Calu3 (cell line): ENCODE results near the gene KCTD1. TPM values are rescaled to one million over a fixed set of nuclear protein-coding genes. Genes with fewer than 3 reads are reported as not detected.

ENCODE experiments used
- BruUV-seq: library from RNA; stranded (reverse); fragments of 400-500 nt; replicated peaks from 2 replicates; lab custom pipeline; 2021; lab: Mats Ljungman, UMichigan
- CTCF ChIA-PET: fragments of 300-600 bp; sonication (Branson Sonifier 250); formaldehyde crosslinking; loops from one replicate; lab custom pipeline; 2022; ENCODE audit warnings: antibody characterized with exemption; lab: Charles Lee
- DNase-seq: peaks from one replicate; pipeline ENCODE4 v3.0.0; 2022
- H3K27ac Mint-ChIP-seq: one replicate; pipeline ENCODE4 v1.8.0; 2022; ENCODE audit warnings: mixed read lengths; ENCODE audit not compliant: unreplicated experiment
- H3K27me3 Mint-ChIP-seq: one replicate; pipeline ENCODE4 v1.8.0; 2022; ENCODE audit warnings: mixed read lengths; ENCODE audit not compliant: unreplicated experiment
- H3K36me3 Mint-ChIP-seq: one replicate; pipeline ENCODE4 v1.8.0; 2022; ENCODE audit warnings: mild to moderate bottlenecking, moderate library complexity, mixed read lengths; ENCODE audit not compliant: insufficient read depth, unreplicated experiment
- H3K4me1 Mint-ChIP-seq: one replicate; pipeline ENCODE4 v1.8.0; 2022; ENCODE audit warnings: mild to moderate bottlenecking, low read depth, mixed read lengths; ENCODE audit not compliant: unreplicated experiment
- H3K4me3 Mint-ChIP-seq: one replicate; pipeline ENCODE4 v1.8.0; 2022; ENCODE audit warnings: mild to moderate bottlenecking, low read depth, moderate library complexity, mixed read lengths; ENCODE audit not compliant: unreplicated experiment
- H3K9me3 Mint-ChIP-seq: one replicate; pipeline ENCODE4 v1.8.0; 2022; ENCODE audit warnings: low read depth, mixed read lengths; ENCODE audit not compliant: unreplicated experiment
- CTCF ChIP-seq: fragments of 200-600 bp; IDR thresholded peaks from one replicate; pipeline ENCODE4 v1.8.0; 2022; ENCODE audit warnings: antibody characterized with exemption; ENCODE audit not compliant: unreplicated experiment
- intact Hi-C: fragments of 100-400 bp; cut with micrococcal nuclease; formaldehyde crosslinking; loops from one replicate; pipeline ENCODE4 v1.10.0; 2022; ENCODE audit not compliant: unreplicated experiment
- total RNA-seq: library from RNA; stranded (reverse); gene quantifications from 2 replicates; pipeline ENCODE4 v1.2.3, GENCODE V29; 2022

KCTD1 gene
- total RNA-seq, 1 experiment from 2014 or later: 54.1 TPM

GRCh38 chr18:26421503-26421902, 126.8 kb downstream of the KCTD1 start:
- TF ChIP-seq CTCF: no peak
- intact Hi-C loops: no loop called here
- H3K4me3 Mint-ChIP-seq: no peak overlapping the region
- BruUV-seq: no TSS peak
- DNase-seq: no peak
- H3K27me3 Mint-ChIP-seq: no peaks in the 10 kb centered on the region
- H3K27ac Mint-ChIP-seq: no peak overlapping the region
- H3K4me1 Mint-ChIP-seq: no peaks in the 10 kb centered on the region
- no peaks in the 10 kb centered on the region for H3K9me3 Mint-ChIP-seq
- CTCF ChIA-PET: no interaction called here
- no peaks in the 10 kb centered on the region for H3K36me3 Mint-ChIP-seq

- Mint-ChIP-seq H3K4me3 (no peak overlapping the region), H3K9me3 (no peaks in the 10 kb centered on the region), H3K4me1 (no peaks in the 10 kb centered on the region), H3K36me3 (no peaks in the 10 kb centered on the region), H3K27me3 (no peaks in the 10 kb centered on the region), H3K27ac (no peak overlapping the region)
- DNase-seq: no peak
- BruUV-seq: no TSS peak
- CTCF ChIA-PET: interaction anchor here (0.6 kb wide), 1 partner anchor 13 kb away, joined by 3 read pairs; no protein-coding TSS in a partner anchor
- TF ChIP-seq CTCF: no peak
- intact Hi-C loops: no loop called here
These were observed 128.6 kb downstream of the KCTD1 start for GRCh38 chr18:26419746-26420145.

GRCh38 chr18:26418225-26418624, 130.1 kb downstream of the KCTD1 start:
- CTCF ChIA-PET: no interaction called here
- Mint-ChIP-seq H3K4me1 (no peaks in the 10 kb centered on the region), H3K9me3 (no peaks in the 10 kb centered on the region), H3K36me3 (no peaks in the 10 kb centered on the region), H3K4me3 (no peak overlapping the region), H3K27ac (no peak overlapping the region), H3K27me3 (no peaks in the 10 kb centered on the region)
- intact Hi-C loops: no loop called here
- no TSS peak for BruUV-seq
- TF ChIP-seq CTCF: no peak
- DNase-seq: no peak

- H3K4me1 Mint-ChIP-seq: no peaks in the 10 kb centered on the region
- intact Hi-C loops: no loop called here
- no peak overlapping the region for H3K27ac Mint-ChIP-seq
- no peaks in the 10 kb centered on the region for H3K9me3 Mint-ChIP-seq
- no peaks in the 10 kb centered on the region for H3K36me3 Mint-ChIP-seq
- no TSS peak for BruUV-seq
- no peak for TF ChIP-seq CTCF
- no peaks in the 10 kb centered on the region for H3K27me3 Mint-ChIP-seq
- CTCF ChIA-PET: no interaction called here
- H3K4me3 Mint-ChIP-seq: no peak overlapping the region
- no peak for DNase-seq
These were observed 131.2 kb downstream of the KCTD1 start for GRCh38 chr18:26417190-26417589.
